K562 (cell line): ENCODE results near the gene OSBPL10. TPM values are rescaled to one million over a fixed set of nuclear protein-coding genes. Genes with fewer than 3 reads are reported as not detected.

ENCODE experiments used
- ATAC-seq: fragments of 200-7000 bp; cut with Tn5 transposase; 3 replicates; pipeline ENCODE4 v1.9.1; 2020; ENCODE audit warnings: moderate library complexity
- BruUV-seq: library from RNA; stranded (reverse); fragments of 400-500 nt; replicated peaks from 2 replicates; lab custom pipeline; 2021; lab: Mats Ljungman, UMichigan
- CTCF ChIA-PET: fragments of 300-600 bp; formaldehyde crosslinking; extraction: SDS; loops from one replicate; lab custom pipeline; 2021; ENCODE audit warnings: low intra/inter-chr PET ratio; lab: Yijun Ruan, JAX
- POLR2A ChIA-PET: fragments of 300-600, 350-650 bp; sonication (Branson Sonifier 250); formaldehyde crosslinking; extraction: SDS; loops from one replicate; lab custom pipeline; 2021; ENCODE audit warnings: antibody characterized with exemption, inconsistent platforms; lab: Yijun Ruan, JAX
- DNase-seq, 4 experiments: peaks; one replicate each; pipeline versions ENCODE4 v3.0.0 to v3.0.0-alpha.2; 2011 to 2018; ENCODE audit warnings: low spot score in 3 of 4, mixed read lengths in 3 of 4; ENCODE audit errors: extremely low read depth in 1 of 4
- FAIRE-seq: peaks from 2 replicates; lab custom pipeline; 2011; peaks lifted over from hg19 to GRCh38; lab: Jason Lieb, UNC
- H2AFZ ChIP-seq: 2 replicates; pipeline ENCODE4 v1.6.0; 2011; ENCODE audit warnings: low read depth, low read length, control low read depth, inconsistent platforms
- H3K27ac ChIP-seq: fragments of 200-600 bp; 3 replicates; pipeline ENCODE4 v1.8.0; 2011; ENCODE audit warnings: low read depth, mild to moderate bottlenecking, control low read depth, inconsistent platforms, low read length, moderate library complexity, mixed read lengths; ENCODE audit errors: extremely low read depth
- H3K27me3 ChIP-seq, 2 experiments: fragments of 300-600 bp in 1 of 2; 2 replicates in 1 of 2; 3 replicates in 1 of 2; pipeline versions ENCODE4 v1.6.0 to v1.8.0; 2011; ENCODE audit warnings: inconsistent platforms in 2 of 2, low read length in 2 of 2, mild to moderate bottlenecking in 1 of 2, mixed read lengths in 1 of 2, moderate library complexity in 1 of 2; ENCODE audit not compliant: control insufficient read depth in 2 of 2, insufficient read depth in 2 of 2
- H3K36me3 ChIP-seq: fragments of 300-600 bp; 3 replicates; pipeline ENCODE4 v1.8.0; 2011; ENCODE audit warnings: mild to moderate bottlenecking, low read length, inconsistent platforms; ENCODE audit not compliant: control insufficient read depth, insufficient read depth
- H3K4me1 ChIP-seq, 2 experiments: fragments of 200-600 bp in 1 of 2; replicated peaks in 1 of 2; 2 replicates in 1 of 2; 3 replicates in 1 of 2; pipeline versions ENCODE4 v1.5.1 to v1.8.0; 2011; ENCODE audit warnings: inconsistent platforms in 2 of 2, low read length in 2 of 2, mild to moderate bottlenecking in 1 of 2, mixed read lengths in 1 of 2, moderate library complexity in 1 of 2; ENCODE audit not compliant: control insufficient read depth in 2 of 2, insufficient read depth in 2 of 2
- H3K4me2 ChIP-seq: 2 replicates; pipeline ENCODE4 v1.6.1; 2011; ENCODE audit warnings: low read length, control low read depth, inconsistent platforms, mixed read lengths; ENCODE audit not compliant: insufficient read depth
- H3K4me3 ChIP-seq: fragments of 200-600 bp; sonication (generic), shearing (Covaris generic); 2 replicates; pipeline ENCODE4 v1.5.1; 2016; ENCODE audit warnings: control low read depth, inconsistent platforms
- H3K79me2 ChIP-seq: fragments of 200-600 bp; 3 replicates; pipeline ENCODE4 v1.8.0; 2011; ENCODE audit warnings: low read length, inconsistent platforms; ENCODE audit not compliant: control insufficient read depth, insufficient read depth
- H3K9ac ChIP-seq, 2 experiments: 2 replicates each; pipeline versions ENCODE4 v1.6.0 to v1.6.1; 2011; ENCODE audit warnings: low read depth in 2 of 2, low read length in 2 of 2, control low read depth in 1 of 2, inconsistent platforms in 1 of 2, mild to moderate bottlenecking in 1 of 2, mixed read lengths in 1 of 2; ENCODE audit not compliant: insufficient read depth in 1 of 2
- H3K9me1 ChIP-seq: one replicate; pipeline ENCODE4 v1.6.0; 2011; ENCODE audit warnings: inconsistent platforms, mild to moderate bottlenecking, low read length, moderate library complexity; ENCODE audit not compliant: control insufficient read depth, insufficient read depth
- H3K9me3 ChIP-seq: replicated peaks from 2 replicates; pipeline ENCODE4 v1.5.1; 2011; ENCODE audit warnings: low read depth, low read length, inconsistent platforms; ENCODE audit not compliant: control insufficient read depth, insufficient read depth
- H4K20me1 ChIP-seq: replicated peaks from 2 replicates; pipeline ENCODE4 v1.6.1; 2011; ENCODE audit warnings: low read length, inconsistent platforms, mixed read lengths; ENCODE audit not compliant: control insufficient read depth, insufficient read depth
- AFF1 ChIP-seq, 2 experiments: fragments of 450-650 bp; IDR thresholded peaks; 2 replicates each; pipeline ENCODE4 v1.6.1; 2018; ENCODE audit warnings: mild to moderate bottlenecking in 2 of 2, low read depth in 1 of 2; ENCODE audit not compliant: partially characterized antibody in 2 of 2
- C11orf30 ChIP-seq: fragments of 450-650 bp; IDR thresholded peaks from 2 replicates; pipeline ENCODE4 v1.6.1; 2016; ENCODE audit warnings: low read depth, mild to moderate bottlenecking
- CTCF ChIP-seq, 3 experiments: IDR thresholded peaks in 2 of 3; conservative IDR thresholded peaks in 1 of 3; 2 replicates each; pipeline ENCODE4 v1.5.1; 2011 to 2012; ENCODE audit warnings: low read length in 3 of 3, mild to moderate bottlenecking in 3 of 3, control low read depth in 2 of 3, improper control_type of control experiment in 1 of 3, inconsistent platforms in 1 of 3, low read depth in 1 of 3, mixed read lengths in 1 of 3, moderate library complexity in 1 of 3; ENCODE audit not compliant: insufficient read depth in 2 of 3
- ELK3 ChIP-seq: fragments of 450-650 bp; formaldehyde crosslinking; IDR thresholded peaks from 2 replicates; pipeline ENCODE4 v1.4.0; 2020; ENCODE audit warnings: mild to moderate bottlenecking
- ETS1 ChIP-seq: conservative IDR thresholded peaks from 2 replicates; pipeline ENCODE4 v1.6.1; 2011; ENCODE audit warnings: low read depth, mild to moderate bottlenecking, low read length; ENCODE audit not compliant: control insufficient read depth
- ILK ChIP-seq: fragments of 450-650 bp; IDR thresholded peaks from 2 replicates; pipeline ENCODE4 v1.6.1; 2016; ENCODE audit warnings: missing genetic modification characterization, low read depth, mild to moderate bottlenecking, missing compliant biosample characterization, moderate library complexity, borderline replicate concordance
- NFYB ChIP-seq: IDR thresholded peaks from 2 replicates; pipeline ENCODE4 v1.6.1; 2011; ENCODE audit warnings: mild to moderate bottlenecking, moderate library complexity; ENCODE audit not compliant: insufficient read length; ENCODE audit errors: extremely low read depth
- POLR2B ChIP-seq: fragments of 450-650 bp; IDR thresholded peaks from 2 replicates; pipeline ENCODE4 v1.6.1; 2018; ENCODE audit warnings: low read depth; ENCODE audit not compliant: partially characterized antibody
- RNF2 ChIP-seq: sonication (generic); IDR thresholded peaks from 2 replicates; pipeline ENCODE4 v1.6.1; 2016
- SP2 ChIP-seq: IDR thresholded peaks from 2 replicates; pipeline ENCODE4 v1.6.1; 2011; ENCODE audit warnings: mild to moderate bottlenecking, low read depth, low read length, moderate library complexity; ENCODE audit not compliant: poor library complexity, severe bottlenecking; ENCODE audit errors: extremely low read depth
- ZNF143 ChIP-seq: sonication (generic); formaldehyde crosslinking; IDR thresholded peaks from 2 replicates; pipeline ENCODE4 v1.9.0; 2022; ENCODE audit warnings: mild to moderate bottlenecking, missing genetic modification reagents
- ZNF232 ChIP-seq: sonication (generic); formaldehyde crosslinking; IDR thresholded peaks from 2 replicates; pipeline ENCODE4 v1.8.0; 2022; ENCODE audit warnings: mild to moderate bottlenecking, missing genetic modification reagents
- ZNF316 ChIP-seq: fragments of 450-650 bp; IDR thresholded peaks from 2 replicates; pipeline ENCODE4 v1.6.1; 2016
- ZNF57 ChIP-seq: fragments of 450-650 bp; formaldehyde crosslinking; IDR thresholded peaks from 2 replicates; pipeline ENCODE4 v1.4.0; 2020; ENCODE audit warnings: mild to moderate bottlenecking, moderate library complexity
- ZNF76 ChIP-seq: fragments of 250-450 bp; sonication (Bioruptor Pico); IDR thresholded peaks from 2 replicates; pipeline ENCODE4 v1.4.0; 2020; ENCODE audit warnings: mild to moderate bottlenecking, moderate library complexity, borderline replicate concordance
- WGBS: fragments of 100-300 bp; shearing (Covaris generic); methylation state at CpG from one replicate; pipeline ENCODE4 v1.1.6; 2016; ENCODE audit warnings: low coverage, mixed read lengths; ENCODE audit not compliant: insufficient coverage; ENCODE audit errors: missing lambda C conversion rate; 5-methylcytosine and 5-hydroxymethylcytosine counted together
- in situ Hi-C: fragments of 300-500 bp; cut with MboI; formaldehyde crosslinking; loops from 4 replicates; pipeline ENCODE4 v1.15.0; 2018; ENCODE audit warnings: inconsistent platforms, mixed read lengths
- intact Hi-C: fragments of 100-400 bp; cut with micrococcal nuclease; formaldehyde crosslinking; loops from 2 replicates; pipeline ENCODE4 v1.14.2; 2022
- polyA plus RNA-seq, 8 experiments: library from polyadenylated mRNA; depleted of rRNA in 4 of 8; stranded (reverse) in 5 of 8; unstranded in 3 of 8; fragments of >200 nt; fragmentation: Nextera tagmentation in 2 of 8; fragmentation: Illumina TruSeq in 1 of 8; extraction: Ambion mirVana in 2 of 8; extraction: Trizol in 1 of 8; gene quantifications; 2 replicates each; pipeline versions ENCODE4 v1.2.1 to v1.2.3, GENCODE V29; 2011 to 2014; ENCODE audit warnings: inconsistent platforms in 1 of 8, missing spikeins in 1 of 8
- total RNA-seq, 7 experiments: library from RNA; depleted of rRNA in 6 of 7; stranded (reverse); fragments of >200 nt in 6 of 7; fragmentation: Illumina TruSeq in 2 of 7; extraction: Trizol in 2 of 7; gene quantifications; 2 replicates each; pipeline versions ENCODE4 v1.2.1 to v1.2.3, GENCODE V29; 2011 to 2021; ENCODE audit warnings: low replicate concordance in 1 of 7

The OSBPL10 gene
- total and polyA plus RNA-seq, 9 of the 15 experiments (the other 6 are each of a cell fraction or from before 2014, with no cell fraction given), result 0.03 to 0.19 (median 0.14) TPM; not detected in 2

GRCh38 chr3:31639828-31640227, 341.2 kb downstream of the OSBPL10 start:
- ATAC-seq, result peak; percentile 67
- ChIA-PET POLR2A (interaction anchor here (0.8 kb wide), 1 partner anchor 15 kb away, joined by 3 read pairs; no protein-coding TSS in a partner anchor), CTCF (no interaction called here)
- Histone ChIP-seq H3K27ac (no peak overlapping the region), H3K9me1 (no peaks in the 10 kb centered on the region), H3K4me2 (no peak overlapping the region), H3K9ac (no peak overlapping the region), H3K4me3 (no peak overlapping the region), H3K27me3 (no peaks in the 10 kb centered on the region), H3K36me3 (peaks cover 21% of the 10 kb centered on the region; the same call in 2 of the 3 replicates), H2AFZ (no peak overlapping the region), H3K4me1 (no peaks in the 10 kb centered on the region), H3K79me2 (no peaks in the 10 kb centered on the region), H4K20me1 (no peaks in the 10 kb centered on the region), H3K9me3 (no peaks in the 10 kb centered on the region)
- BruUV-seq, result no TSS peak
- in situ Hi-C loops (no loop called here), intact Hi-C loops (no loop called here)
- 68% methylated on average over 1 of the region's 1 CpG for whole genome bisulfite sequencing
- DNase-seq, result no peak
- FAIRE-seq, result no peak
- TF ChIP-seq ZNF57 (CRISPR knock-in tag) (no peak), ILK (no peak), POLR2B (peak; percentile 3), ZNF76 (CRISPR knock-in tag) (no peak), ZNF232 (CRISPR knock-in tag) (no peak), SP2 (no peak), RNF2 (no peak), C11orf30 (peak; percentile 23; the same call in 1 of the 2 replicates), CTCF (IDR thresholded peaks at IDR 0.05 in 2 of 3, conservative IDR thresholded peaks at IDR 0.05 in 1 of 3; ENCODE audit: insufficient read depth in 2 of 3, low read depth in 1 of 3, low read length in 3 of 3) (peak in 1 of 3 experiments; percentile 16; a peak in 1 of 6 replicates), NFYB (no peak), AFF1 (IDR thresholded peaks at IDR 0.05; ENCODE audit: low read depth in 1 of 2, partially characterized antibody in 2 of 2) (no peak), ZNF316 (no peak), ETS1 (no peak), ELK3 (CRISPR knock-in tag) (no peak), ZNF143 (CRISPR knock-in tag) (no peak)
